ENCODE results near the gene ZFP91. TPM values are rescaled to one million over a fixed set of nuclear protein-coding genes. Genes with fewer than 3 reads are reported as not detected.

Gene ZFP91
- total RNA-seq, 1 experiment from 2014 or later: 58.6 TPM

GRCh38 chr11:58597486-58598144, 18.8 kb downstream of the ZFP91 start:
- no peak overlapping the region for H3K4me3 ChIP-seq (replicated peaks in 1 of 2; ENCODE audit: low read depth in 1 of 2, low read length in 2 of 2)
- TF ChIP-seq EZH2 (IDR thresholded peaks at IDR 0.05) (no peak), EGR1 (IDR thresholded peaks at IDR 0.05; ENCODE audit: low read depth) (no peak), SIN3A (IDR thresholded peaks at IDR 0.05; ENCODE audit: low read depth) (no peak), JUND (IDR thresholded peaks at IDR 0.05) (no peak), ZBTB33 (IDR thresholded peaks at IDR 0.05; ENCODE audit: extremely low read depth, insufficient replicate concordance, low read length) (no peak), POLR2AphosphoS5 (IDR thresholded peaks at IDR 0.05; ENCODE audit: low read depth, low read length) (no peak), CBX3 (IDR thresholded peaks at IDR 0.05; ENCODE audit: low read depth) (no peak), YY1 (IDR thresholded peaks at IDR 0.05; ENCODE audit: extremely low read depth, insufficient replicate concordance, low read depth, low read length) (no peak), POLR2A (IDR thresholded peaks at IDR 0.05; ENCODE audit: borderline replicate concordance, extremely low read depth, insufficient read depth, insufficient read length) (no peak), TCF7L2 (IDR thresholded peaks at IDR 0.05; ENCODE audit: borderline replicate concordance, extremely low read depth, insufficient read depth, insufficient read length) (no peak), SRF (IDR thresholded peaks at IDR 0.05; ENCODE audit: low read depth) (no peak), ZFX (IDR thresholded peaks at IDR 0.05) (no peak), SP1 (IDR thresholded peaks at IDR 0.05; ENCODE audit: low read depth) (no peak), EZH2phosphoT487 (IDR thresholded peaks at IDR 0.05; ENCODE audit: borderline replicate concordance) (no peak), ZNF274 (IDR thresholded peaks at IDR 0.05; ENCODE audit: low read depth, low read length) (no peak), CTCF (IDR thresholded peaks at IDR 0.05 in 2 of 3, conservative IDR thresholded peaks at IDR 0.05 in 1 of 3; ENCODE audit: borderline replicate concordance in 1 of 3, insufficient read depth in 1 of 3, low read depth in 2 of 3, low read length in 2 of 3) (no peak), ELF1 (IDR thresholded peaks at IDR 0.05; ENCODE audit: borderline replicate concordance, low read depth) (no peak), MAX (IDR thresholded peaks at IDR 0.05) (no peak)
- ChIA-PET CTCF (interaction anchor here (0.9 kb wide), 1 partner anchor 32 kb away, joined by 3 read pairs; no protein-coding TSS in a partner anchor), POLR2A (no interaction called here), RAD21 (ENCODE audit: low non-redundant PET in 1 of 2, low total read pairs in 2 of 2, uncharacterized antibody in 2 of 2, unreplicated experiment in 2 of 2) (no interaction called here)
- peaks cover 0 to 2% of the 10 kb centered on the region in 2 experiments; a peak in 1 of 4 replicates for H3K36me3 ChIP-seq (ENCODE audit: control insufficient read depth in 1 of 2, insufficient read depth in 2 of 2, low read length in 2 of 2)
- no peaks in the 10 kb centered on the region for H3K9me2 ChIP-seq (ENCODE audit: insufficient read depth)
- H3K9ac ChIP-seq (ENCODE audit: low read length): no peak overlapping the region
- DNase-seq (ENCODE audit: low read depth, low spot score) (no peak), ATAC-seq (no peak)
- no peak overlapping the region for H3K27ac ChIP-seq (ENCODE audit: low read depth, low read length)
- no peaks in the 10 kb centered on the region for H3K4me1 ChIP-seq (ENCODE audit: control insufficient read depth in 1 of 2, insufficient read depth in 2 of 2, low read length in 2 of 2)
- no TSS peak for BruUV-seq (replicated peaks)
- intact Hi-C loops (cut with micrococcal nuclease): no loop called here
- H3K79me2 ChIP-seq (ENCODE audit: insufficient read depth, low read length): peaks cover 100% of the 10 kb centered on the region
- peaks cover 23% of the 10 kb centered on the region for H4K20me1 ChIP-seq (ENCODE audit: insufficient read depth)
- H3K27me3 ChIP-seq (ENCODE audit: insufficient read depth, low read length): no peaks in the 10 kb centered on the region
- no peaks in the 10 kb centered on the region for H3K9me3 ChIP-seq (ENCODE audit: control insufficient read depth in 1 of 2, insufficient read depth in 1 of 2, low read depth in 1 of 2, low read length in 2 of 2)
- no peak overlapping the region for H2AFZ ChIP-seq (ENCODE audit: low read depth, low read length, poor library complexity, severe bottlenecking)
- H3K4me2 ChIP-seq (ENCODE audit: low read length): no peak overlapping the region
